Thyroid gland (tissue), 4 donors: ENCODE results near the gene IRF7.

Experiments
- CTCF ChIP-seq, 6 experiments: fragments of 200-600 bp in 3 of 6; fragments of 450-650 bp in 3 of 6; sonication (generic) in 3 of 6; IDR thresholded peaks; one replicate each; pipeline ENCODE4 v1.5.1; 2016 to 2019; ENCODE audit warnings: antibody characterized with exemption in 6 of 6, mild to moderate bottlenecking in 2 of 6, inconsistent platforms in 1 of 6, moderate library complexity in 1 of 6
- POLR2A ChIP-seq, 2 donors: fragments of 450-650 bp; IDR thresholded peaks; one replicate each; pipeline ENCODE4 v1.6.1; 2017; ENCODE audit warnings: antibody characterized with exemption in 2 of 2, mild to moderate bottlenecking in 2 of 2, moderate library complexity in 1 of 2

- no peak for TF ChIP-seq CTCF (IDR thresholded peaks at IDR 0.05)
- no peak for TF ChIP-seq POLR2A (IDR thresholded peaks at IDR 0.05)
Measured at GRCh38 chr11:612201-612960, 3.4 kb downstream of the IRF7 start.
